Adrenal gland (tissue), 12 donors: ENCODE data around the gene POLR3K. TPM values are rescaled to one million over a fixed set of nuclear protein-coding genes. Genes with fewer than 3 reads are reported as not detected.

Source experiments
- DNase-seq, 7 donors: peaks; one replicate each; pipeline ENCODE4 v3.0.0-alpha.2; 2019 to 2020
- H3K27ac ChIP-seq, 5 donors: fragments of 200-600 bp; sonication (generic) in 4 of 5; 1 replicate in 3 of 5; 2 replicates in 2 of 5; pipeline versions ENCODE4 v1.5.1 to v1.8.0; 2016 to 2020; ENCODE audit warnings: mild to moderate bottlenecking in 1 of 5
- H3K27me3 ChIP-seq: fragments of 200-600 bp; 2 replicates; pipeline ENCODE4 v1.8.0; 2021
- H3K36me3 ChIP-seq, 2 donors: fragments of 200-600 bp; replicated peaks in 1 of 2; 1 replicate in 1 of 2; 2 replicates in 1 of 2; pipeline versions ENCODE4 v1.5.1 to v1.8.0; 2018 to 2022
- H3K4me1 ChIP-seq, 2 donors: fragments of 200-600 bp; replicated peaks in 1 of 2; 1 replicate in 1 of 2; 2 replicates in 1 of 2; pipeline versions ENCODE4 v1.5.1 to v1.8.0; 2018 to 2021
- H3K4me3 ChIP-seq, 4 donors: fragments of 200-600 bp; sonication (generic) in 3 of 4; one replicate each; pipeline ENCODE4 v1.5.1; 2016 to 2018
- H3K9me3 ChIP-seq, 3 donors: fragments of 200-600 bp; sonication (generic) in 1 of 3; replicated peaks in 1 of 3; 1 replicate in 2 of 3; 2 replicates in 1 of 3; pipeline versions ENCODE4 v1.5.1 to v1.8.0; 2016 to 2021
- CTCF ChIP-seq, 6 experiments: fragments of 450-650 bp in 4 of 6; fragments of 200-600 bp in 2 of 6; sonication (generic) in 1 of 6; IDR thresholded peaks; 1 replicate in 5 of 6; 2 replicates in 1 of 6; pipeline versions ENCODE4 v1.5.1 to v1.8.0; 2016 to 2021; ENCODE audit warnings: antibody characterized with exemption in 6 of 6, mild to moderate bottlenecking in 2 of 6, moderate library complexity in 1 of 6
- POLR2A ChIP-seq, 2 donors: fragments of 450-650 bp; IDR thresholded peaks; one replicate each; pipeline ENCODE4 v1.6.1; 2017; ENCODE audit warnings: antibody characterized with exemption in 2 of 2, mild to moderate bottlenecking in 2 of 2, moderate library complexity in 1 of 2
- WGBS, 4 donors: extraction: QIAGEN DNeasy Blood & Tissue Kit in 2 of 4; methylation state at CpG; one replicate each; pipeline versions ENCODE4 v1.1.5 to v1.1.7; 2013 to 2017; 5-methylcytosine and 5-hydroxymethylcytosine counted together
- intact Hi-C, 2 donors: fragments of 100-400 bp; cut with DNase I; formaldehyde crosslinking; loops; one replicate each; pipeline versions ENCODE4 v1.14.1 to v1.15.0; 2022 to 2023
- polyA plus RNA-seq, 3 donors: library from polyadenylated mRNA; stranded (reverse); fragments of 200-250 nt in 2 of 3; fragments of 350-450 nt in 1 of 3; fragmentation: Illumina TruSeq in 1 of 3; extraction: RNeasy Lipid Tissue Mini Kit (QIAGEN cat#74804) in 1 of 3; gene quantifications; one replicate each; pipeline ENCODE4 v1.2.3, GENCODE V29; 2013 to 2014
- total RNA-seq, 9 donors: library from RNA; depleted of rRNA in 4 of 9; stranded (reverse); fragments of >200 nt in 4 of 9; fragments of 120-200 nt in 1 of 9; fragmentation: NEBNext Ultra II Directional in 1 of 9; extraction: Animal tissue kit (Norgen Biotek cat#: 25700) in 1 of 9; gene quantifications; one replicate each; pipeline versions ENCODE4 v1.1.0 to v1.2.4, GENCODE V29; 2013 to 2023
- donor health status: healthy with polysubstance abuse.
- donor health status: Bipolar disorder and iron deficiency.
- donor health status: DM: yes; HTN: yes; CAD: no.
- donor health status: DM: no; HTN: no; CAD: no.
- donor health status: DM: no; HTN: no; CAD: no.
- donor health status: DM: yes; HTN: yes; CAD: no.

The POLR3K gene
- total and polyA plus RNA-seq, 12 donors, result 3.6 to 21.4 (median 8.6) TPM

- WGBS, 4 donors, result 91 to 93% (median 92%) methylated on average over 14 to 16 of the region's 16 CpGs; no CpG with 5 or more reads in 1 of the 4 donors
- Histone ChIP-seq H3K9me3 (no peaks in the 10 kb centered on the region), H3K4me3 (no peak overlapping the region), H3K27ac (no peak overlapping the region), H3K4me1 (no peaks in the 10 kb centered on the region), H3K27me3 (no peaks in the 10 kb centered on the region), H3K36me3 (peaks cover 0 to 11% of the 10 kb centered on the region in 2 donors)
- no peak for TF ChIP-seq POLR2A (IDR thresholded peaks at IDR 0.05)
- TF ChIP-seq CTCF (IDR thresholded peaks at IDR 0.05), result no peak
- intact Hi-C loops, result no loop called here
- DNase-seq, result no peak
These were observed 10.1 kb upstream of the POLR3K start for GRCh38 chr16:63466-63865.

GRCh38 chr16:62968-63391, 9.6 kb upstream of the POLR3K start:
- Histone ChIP-seq H3K36me3 (peaks cover 0 to 14% of the 10 kb centered on the region in 2 donors), H3K4me1 (no peaks in the 10 kb centered on the region), H3K27me3 (no peaks in the 10 kb centered on the region), H3K9me3 (no peaks in the 10 kb centered on the region), H3K4me3 (no peak overlapping the region), H3K27ac (no peak overlapping the region)
- no peak for DNase-seq
- intact Hi-C loops, result no loop called here
- 91 to 97% (median 93%) methylated on average over 15 to 21 of the region's 21 CpGs for WGBS, 4 donors
- TF ChIP-seq POLR2A (IDR thresholded peaks at IDR 0.05), result no peak
- no peak for TF ChIP-seq CTCF (IDR thresholded peaks at IDR 0.05)

GRCh38 chr16:62283-62967, 9.0 kb upstream of the POLR3K start:
- Histone ChIP-seq H3K36me3 (peaks cover 0 to 19% of the 10 kb centered on the region in 2 donors), H3K4me3 (no peak overlapping the region), H3K9me3 (no peaks in the 10 kb centered on the region), H3K27ac (no peak overlapping the region), H3K4me1 (no peaks in the 10 kb centered on the region), H3K27me3 (no peaks in the 10 kb centered on the region)
- TF ChIP-seq POLR2A (IDR thresholded peaks at IDR 0.05) (no peak), CTCF (IDR thresholded peaks at IDR 0.05) (no peak)
- 90 to 94% (median 91%) methylated on average over 21 to 34 of the region's 34 CpGs for WGBS, 4 donors
- intact Hi-C loops, result no loop called here
- no peak for DNase-seq

GRCh38 chr16:61879-62281, 8.5 kb upstream of the POLR3K start:
- intact Hi-C loops, result no loop called here
- Histone ChIP-seq H3K4me3 (no peak overlapping the region), H3K27ac (no peak overlapping the region), H3K9me3 (no peaks in the 10 kb centered on the region), H3K4me1 (no peaks in the 10 kb centered on the region), H3K27me3 (no peaks in the 10 kb centered on the region), H3K36me3 (peaks cover 0 to 19% of the 10 kb centered on the region in 2 donors)
- 89 to 97% (median 91%) methylated on average over 29 to 32 of the region's 32 CpGs for WGBS, 4 donors
- DNase-seq, result no peak
- TF ChIP-seq POLR2A (IDR thresholded peaks at IDR 0.05), result no peak
- no peak for TF ChIP-seq CTCF (IDR thresholded peaks at IDR 0.05)
